KOPT-K1 (cell line): Measurements from ENCODE around the gene AHI1.

Experiments used
- H3K27ac ChIP-seq: fragments of 200-600 bp; sonication (generic); 2 replicates; pipeline ENCODE4 v1.5.1; 2016; ENCODE audit warnings: antibody characterized with exemption, mild to moderate bottlenecking, low read depth, low read length; ENCODE audit not compliant: poor library complexity, severe bottlenecking
- H3K36me3 ChIP-seq: fragments of 200-600 bp; sonication (generic); 2 replicates; pipeline ENCODE4 v1.5.1; 2017; ENCODE audit warnings: antibody characterized with exemption, mild to moderate bottlenecking, low read length, moderate library complexity; ENCODE audit not compliant: insufficient read depth
- H3K9me3 ChIP-seq: fragments of 200-600 bp; sonication (generic); 2 replicates; pipeline ENCODE4 v1.5.1; 2017; ENCODE audit warnings: antibody characterized with exemption, low read length, mild to moderate bottlenecking; ENCODE audit not compliant: insufficient read depth, poor library complexity, severe bottlenecking

The AHI1 gene

DNA sequence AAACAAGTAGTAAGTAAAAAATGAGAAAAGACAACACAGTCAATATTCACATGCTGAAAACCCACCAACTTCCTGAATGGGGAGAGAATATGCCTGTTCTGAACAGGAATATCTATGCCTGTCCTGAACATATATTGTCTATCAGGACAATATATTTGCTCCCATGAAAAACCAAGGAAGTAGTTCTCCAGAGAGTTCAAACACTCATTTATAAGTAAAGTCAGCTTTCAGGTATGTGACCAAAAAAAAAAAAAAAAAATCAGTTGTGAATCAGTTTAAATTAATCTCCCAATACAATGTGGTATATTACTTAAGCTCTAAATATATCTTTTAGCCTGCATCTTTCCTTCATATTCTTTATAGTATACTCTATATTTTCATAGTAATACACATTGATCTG lies 197.0 kb downstream of the AHI1 start:
- Histone ChIP-seq H3K36me3 (peaks cover 4% of the 10 kb centered on the region; the same call in 1 of the 2 replicates), H3K9me3 (peaks cover under 1% of the 10 kb centered on the region), H3K27ac (peak overlapping the region; percentile 15)

DNA sequence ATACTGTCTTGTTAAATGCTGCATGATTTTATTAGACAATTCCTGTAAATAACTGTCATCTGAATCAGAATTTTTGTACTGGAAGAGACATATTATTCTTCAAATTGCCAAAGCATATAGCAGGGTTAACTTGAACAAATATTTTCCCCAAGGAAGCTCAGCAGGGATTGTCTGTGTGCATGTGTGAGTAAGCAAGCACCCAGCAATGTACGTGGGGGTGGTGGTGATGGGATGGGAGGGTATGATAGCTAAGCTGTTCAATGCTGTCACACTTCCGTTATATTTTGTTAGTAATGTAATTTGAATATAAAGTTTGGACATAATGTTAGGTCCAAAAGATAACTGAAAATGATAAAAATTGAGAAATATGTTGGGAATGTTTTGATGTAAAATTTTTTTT lies 198.3 kb downstream of the AHI1 start:
- H3K9me3 ChIP-seq: peaks cover 10% of the 10 kb centered on the region
- peaks cover 4% of the 10 kb centered on the region; the same call in 1 of the 2 replicates for H3K36me3 ChIP-seq
- H3K27ac ChIP-seq: peak overlapping the region; percentile 30

DNA sequence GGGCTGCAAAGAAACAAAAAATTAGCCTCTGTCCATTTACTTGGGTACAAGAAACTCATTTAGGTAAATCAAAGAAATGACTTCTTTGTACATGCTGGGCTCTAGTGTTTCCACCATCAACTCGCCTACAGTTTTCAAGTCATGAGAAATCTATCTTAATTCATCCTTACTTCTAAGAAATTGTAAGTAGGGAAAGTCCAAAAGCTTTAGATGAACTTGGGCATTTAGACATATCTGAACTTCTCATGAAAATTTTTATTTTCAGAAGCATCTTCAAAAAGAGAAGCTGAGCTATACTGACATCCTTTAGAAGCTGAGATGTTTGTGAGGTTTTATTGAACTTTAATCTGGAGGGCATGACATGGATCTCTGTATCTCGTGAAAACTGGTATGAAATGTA lies 199.1 kb downstream of the AHI1 start:
- Histone ChIP-seq H3K36me3 (peaks cover 4% of the 10 kb centered on the region; the same call in 1 of the 2 replicates), H3K27ac (peak overlapping the region; percentile 30), H3K9me3 (peaks cover 10% of the 10 kb centered on the region)

DNA sequence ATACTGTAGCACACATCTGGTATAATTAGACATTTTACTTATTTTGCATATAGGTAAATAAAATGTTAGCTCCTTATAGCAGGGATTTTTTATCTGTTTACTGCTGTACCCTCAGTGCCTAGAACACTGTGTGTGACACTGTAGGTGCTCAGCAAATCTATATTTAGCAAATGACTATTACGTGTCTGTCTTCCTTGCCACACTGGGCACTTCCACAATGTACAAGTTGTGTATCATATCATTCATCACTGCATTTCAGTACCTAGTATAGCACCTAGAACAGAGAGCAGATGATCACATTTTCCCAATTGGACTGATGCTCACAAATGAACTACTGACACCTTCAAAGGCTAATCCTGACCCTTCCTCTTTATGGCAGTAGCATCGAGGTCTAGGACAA lies 200.8 kb downstream of the AHI1 start:
- H3K9me3 ChIP-seq: peaks cover 16% of the 10 kb centered on the region
- H3K36me3 ChIP-seq: no peaks in the 10 kb centered on the region
- H3K27ac ChIP-seq: no peak overlapping the region

DNA sequence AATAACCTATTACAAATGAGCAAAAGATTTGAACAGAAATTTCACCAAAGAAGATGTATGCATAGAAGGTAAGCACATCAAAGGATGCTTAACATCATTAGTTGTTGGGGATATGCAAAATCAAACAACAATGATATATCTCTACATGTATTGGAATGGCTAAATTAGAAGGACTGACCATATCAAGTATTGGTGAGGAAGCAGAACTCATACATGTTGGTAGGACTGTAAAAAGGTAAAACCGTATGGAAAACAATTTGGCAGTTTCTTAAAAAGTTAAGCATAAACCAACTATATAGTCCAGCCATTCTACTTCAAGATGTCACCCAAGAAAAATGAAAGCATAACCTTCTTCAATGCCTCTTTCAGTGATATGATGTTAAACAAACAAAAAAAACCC lies 202.5 kb downstream of the AHI1 start:
- Histone ChIP-seq H3K27ac (no peak overlapping the region), H3K9me3 (peaks cover 16% of the 10 kb centered on the region), H3K36me3 (no peaks in the 10 kb centered on the region)

GRCh38 chr6:135291288-135292076 lies 206.1 kb downstream of the AHI1 start:
- Histone ChIP-seq H3K36me3 (no peaks in the 10 kb centered on the region), H3K27ac (peak overlapping the region; percentile 1), H3K9me3 (peaks cover 31% of the 10 kb centered on the region)

DNA sequence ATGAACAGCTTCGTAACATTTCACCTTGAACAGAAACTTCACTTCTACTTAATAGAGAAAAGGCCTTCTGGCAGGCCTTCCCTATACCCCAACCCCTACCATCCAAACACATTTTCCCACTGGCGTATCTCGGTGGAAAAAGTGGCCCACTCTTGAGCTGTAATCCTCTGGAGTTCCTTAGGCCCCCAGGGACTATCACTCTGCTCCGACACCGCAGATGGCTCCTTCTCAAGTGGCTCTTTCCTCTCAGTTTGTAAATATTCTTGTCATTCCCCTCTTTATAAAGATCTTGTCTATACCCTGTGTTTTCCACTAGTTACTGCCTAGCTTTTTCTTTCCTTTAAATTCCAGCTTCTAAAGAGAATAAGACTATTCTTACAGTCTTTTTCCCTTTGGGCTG lies 207.7 kb downstream of the AHI1 start:
- Histone ChIP-seq H3K36me3 (no peaks in the 10 kb centered on the region), H3K9me3 (peaks cover 28% of the 10 kb centered on the region), H3K27ac (no peak overlapping the region)

GRCh38 chr6:135286962-135287538 lies 210.5 kb downstream of the AHI1 start:
- Histone ChIP-seq H3K36me3 (no peaks in the 10 kb centered on the region), H3K9me3 (peaks cover 21% of the 10 kb centered on the region), H3K27ac (no peak overlapping the region)

DNA sequence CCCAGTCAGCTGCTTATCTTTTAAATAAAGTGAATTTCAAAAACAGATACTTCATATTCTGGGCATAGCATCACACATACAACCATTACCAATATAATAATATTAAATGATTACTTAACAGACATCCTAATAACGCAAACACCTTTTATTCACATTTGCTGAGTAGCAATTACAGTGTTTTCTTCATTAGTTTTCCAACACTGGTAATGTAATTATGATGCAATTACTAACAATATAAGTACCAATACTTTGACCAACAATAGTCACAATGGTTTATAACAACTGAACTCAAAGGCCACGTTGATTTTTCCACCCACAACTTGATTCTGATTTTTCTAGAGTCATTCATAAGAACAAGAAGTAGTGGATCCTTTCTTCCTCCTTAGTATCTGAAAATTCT lies 212.4 kb downstream of the AHI1 start:
- Histone ChIP-seq H3K36me3 (no peaks in the 10 kb centered on the region), H3K27ac (no peak overlapping the region), H3K9me3 (peaks cover 20% of the 10 kb centered on the region)

- H3K36me3 ChIP-seq: no peaks in the 10 kb centered on the region
- no peak overlapping the region for H3K27ac ChIP-seq
- H3K9me3 ChIP-seq: peaks cover 20% of the 10 kb centered on the region
Observed at GRCh38 chr6:135283926-135284325, 213.6 kb downstream of the AHI1 start.

- Histone ChIP-seq H3K9me3 (peaks cover 14% of the 10 kb centered on the region), H3K27ac (no peak overlapping the region), H3K36me3 (no peaks in the 10 kb centered on the region)
Observed at GRCh38 chr6:135282395-135282794, 215.1 kb downstream of the AHI1 start.

DNA sequence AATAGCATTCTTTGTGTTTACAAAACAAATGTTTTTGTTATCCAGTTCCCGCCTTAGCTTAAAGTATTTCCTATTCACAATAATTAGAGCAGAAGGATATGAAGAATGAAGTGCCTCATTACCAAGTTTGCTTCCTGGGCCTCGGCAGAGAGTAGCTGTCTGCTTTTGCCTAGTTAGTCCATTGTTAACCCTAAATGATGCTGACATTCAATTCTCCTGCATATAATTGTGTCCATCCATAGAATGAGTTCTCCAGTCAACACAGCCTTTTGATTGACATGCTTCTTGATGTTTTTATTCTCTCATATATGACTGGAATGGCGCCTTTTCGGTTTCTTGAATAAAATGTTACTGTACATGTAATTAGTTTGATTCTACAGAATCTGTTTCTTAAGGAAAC lies 215.6 kb downstream of the AHI1 start:
- peaks cover 10% of the 10 kb centered on the region for H3K9me3 ChIP-seq
- no peaks in the 10 kb centered on the region for H3K36me3 ChIP-seq
- no peak overlapping the region for H3K27ac ChIP-seq

GRCh38 chr6:135281227-135281626 lies 216.3 kb downstream of the AHI1 start:
- Histone ChIP-seq H3K36me3 (no peaks in the 10 kb centered on the region), H3K27ac (peak overlapping the region; percentile 5), H3K9me3 (peaks cover 3% of the 10 kb centered on the region)

DNA sequence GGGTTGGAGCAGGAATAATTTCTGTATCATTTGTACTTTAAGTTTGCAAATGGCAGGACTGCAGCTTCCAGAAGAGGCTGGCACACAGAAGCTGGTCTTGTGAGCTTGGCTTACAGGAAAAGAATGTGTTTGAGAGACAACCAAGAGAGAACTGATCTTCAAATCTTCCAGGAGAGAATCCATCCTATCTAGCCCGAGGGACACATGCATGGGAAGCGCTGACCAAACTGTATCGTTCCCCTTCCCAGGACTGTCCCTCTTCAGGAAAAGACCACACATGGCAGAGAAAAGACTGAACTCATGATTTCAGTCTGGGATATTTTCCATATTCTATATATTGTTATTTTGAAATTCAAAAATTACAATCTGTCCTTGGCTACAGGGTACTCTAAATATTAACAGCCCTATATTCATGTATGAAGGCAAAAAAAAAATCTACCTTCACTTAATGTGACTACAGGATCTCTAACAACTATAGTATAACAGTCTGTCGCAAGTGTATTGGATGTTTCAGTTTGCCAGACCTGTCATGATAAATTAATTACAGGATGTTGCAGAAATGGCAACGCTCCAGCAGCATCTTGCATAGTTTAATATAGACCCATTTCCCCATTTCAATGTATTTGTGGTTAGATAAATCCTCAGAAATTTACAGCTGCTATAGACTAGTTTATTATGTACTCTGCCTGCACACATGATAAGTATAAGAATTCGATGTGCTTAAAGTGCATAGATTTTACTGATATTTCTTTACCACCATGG lies 217.0 kb downstream of the AHI1 start:
- Histone ChIP-seq H3K27ac (peak overlapping the region; percentile 5), H3K9me3 (no peaks in the 10 kb centered on the region), H3K36me3 (no peaks in the 10 kb centered on the region)

- H3K27ac ChIP-seq: no peak overlapping the region
- no peaks in the 10 kb centered on the region for H3K36me3 ChIP-seq
- no peaks in the 10 kb centered on the region for H3K9me3 ChIP-seq
Observed at GRCh38 chr6:135277422-135277821, 220.1 kb downstream of the AHI1 start.
